Esophagus muscularis mucosa (tissue), 4 donors: ENCODE measurements around the gene COL12A1. TPM values are rescaled to one million over a fixed set of nuclear protein-coding genes. Genes with fewer than 3 reads are reported as not detected.

ENCODE experiments used
- DNase-seq: peaks from one replicate; pipeline ENCODE4 v3.0.0-alpha.2; 2017; ENCODE audit errors: extremely low spot score
- H3K27ac ChIP-seq, 4 donors: fragments of 200-600 bp; sonication (generic); replicated peaks in 1 of 4; 1 replicate in 3 of 4; 2 replicates in 1 of 4; pipeline ENCODE4 v1.5.1; 2016 to 2019; ENCODE audit warnings: mild to moderate bottlenecking in 1 of 4
- H3K27me3 ChIP-seq, 4 donors: fragments of 200-600 bp; sonication (generic); one replicate each; pipeline versions ENCODE4 v1.5.1 to v1.6.0; 2016 to 2019
- H3K36me3 ChIP-seq, 4 donors: fragments of 200-600 bp; sonication (generic); one replicate each; pipeline ENCODE4 v1.5.1; 2016 to 2019
- H3K4me1 ChIP-seq, 4 donors: fragments of 200-600 bp; sonication (generic); one replicate each; pipeline ENCODE4 v1.5.1; 2016 to 2019
- H3K4me3 ChIP-seq, 4 donors: fragments of 200-600 bp; sonication (generic); 1 replicate in 2 of 4; 2 replicates in 2 of 4; pipeline ENCODE4 v1.5.1; 2016 to 2019; ENCODE audit warnings: mild to moderate bottlenecking in 4 of 4, moderate library complexity in 1 of 4
- H3K9me3 ChIP-seq, 4 donors: fragments of 200-600 bp; sonication (generic); 1 replicate in 3 of 4; 2 replicates in 1 of 4; pipeline ENCODE4 v1.5.1; 2016 to 2019
- EP300 ChIP-seq: sonication (generic); formaldehyde crosslinking; IDR thresholded peaks from one replicate; pipeline ENCODE4 v1.6.1; 2017; ENCODE audit warnings: antibody characterized with exemption
- POLR2A ChIP-seq: fragments of 450-650 bp; IDR thresholded peaks from one replicate; pipeline ENCODE4 v1.6.1; 2017; ENCODE audit warnings: antibody characterized with exemption, moderate library complexity, mild to moderate bottlenecking, low read depth
- POLR2AphosphoS5 ChIP-seq, 2 donors: sonication (generic); formaldehyde crosslinking; IDR thresholded peaks; one replicate each; pipeline ENCODE4 v1.6.1; 2017; ENCODE audit warnings: antibody characterized with exemption in 2 of 2
- WGBS: methylation state at CpG from one replicate; pipeline ENCODE4 v1.1.5; 2018; 5-methylcytosine and 5-hydroxymethylcytosine counted together
- intact Hi-C: fragments of 100-400 bp; cut with DNase I; formaldehyde crosslinking; loops from one replicate; pipeline ENCODE4 v1.15.1; 2023
- total RNA-seq, 4 donors: library from RNA; depleted of rRNA; stranded (reverse); fragments of >200 nt; gene quantifications; one replicate each; pipeline versions ENCODE4 v1.1.0 to v1.2.1, GENCODE V29; 2016
- TF ChIP-seq, protein P1 (sequence below), 3 experiments: fragments of 200-600 bp in 2 of 3; fragments of 450-650 bp in 1 of 3; sonication (generic) in 2 of 3; IDR thresholded peaks; one replicate each; pipeline ENCODE4 v1.5.1; 2017 to 2019; ENCODE audit warnings: antibody characterized with exemption in 3 of 3, mild to moderate bottlenecking in 2 of 3, moderate library complexity in 1 of 3

The COL12A1 gene
- total RNA-seq, 4 donors from 2014 or later: 309 to 477 (median 376) TPM

DNA sequence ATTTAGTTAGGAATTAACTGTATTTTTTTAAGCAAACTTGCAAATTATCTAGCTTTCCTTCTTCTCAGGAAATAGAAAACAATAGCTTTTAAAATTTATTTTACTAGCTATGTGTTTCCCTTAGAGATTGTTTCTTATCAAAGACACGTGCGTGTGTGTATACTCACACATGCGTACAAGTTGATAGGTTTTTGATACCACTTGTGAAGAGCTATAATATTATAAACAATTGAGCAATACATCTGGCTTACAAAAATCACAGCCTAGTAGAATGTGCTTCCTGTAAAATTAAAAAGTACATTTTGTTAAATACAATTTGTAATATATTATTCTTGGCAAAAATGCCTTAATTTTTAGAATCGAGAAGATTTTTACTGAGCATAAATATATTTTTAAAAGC, 33.9 kb downstream of the COL12A1 start:
- 52% methylated on average over 4 of the region's 4 CpGs for WGBS
- H3K36me3 ChIP-seq: peaks cover 0 to 30% (median 13%) of the 10 kb centered on the region in 4 donors
- no peak for DNase-seq
- H3K9me3 ChIP-seq: no peaks in the 10 kb centered on the region
- H3K27me3 ChIP-seq: no peaks in the 10 kb centered on the region
- no peak for TF ChIP-seq POLR2A
- no peak for TF ChIP-seq POLR2AphosphoS5 (IDR thresholded peaks at IDR 0.05)
- TF ChIP-seq, protein P1, sequence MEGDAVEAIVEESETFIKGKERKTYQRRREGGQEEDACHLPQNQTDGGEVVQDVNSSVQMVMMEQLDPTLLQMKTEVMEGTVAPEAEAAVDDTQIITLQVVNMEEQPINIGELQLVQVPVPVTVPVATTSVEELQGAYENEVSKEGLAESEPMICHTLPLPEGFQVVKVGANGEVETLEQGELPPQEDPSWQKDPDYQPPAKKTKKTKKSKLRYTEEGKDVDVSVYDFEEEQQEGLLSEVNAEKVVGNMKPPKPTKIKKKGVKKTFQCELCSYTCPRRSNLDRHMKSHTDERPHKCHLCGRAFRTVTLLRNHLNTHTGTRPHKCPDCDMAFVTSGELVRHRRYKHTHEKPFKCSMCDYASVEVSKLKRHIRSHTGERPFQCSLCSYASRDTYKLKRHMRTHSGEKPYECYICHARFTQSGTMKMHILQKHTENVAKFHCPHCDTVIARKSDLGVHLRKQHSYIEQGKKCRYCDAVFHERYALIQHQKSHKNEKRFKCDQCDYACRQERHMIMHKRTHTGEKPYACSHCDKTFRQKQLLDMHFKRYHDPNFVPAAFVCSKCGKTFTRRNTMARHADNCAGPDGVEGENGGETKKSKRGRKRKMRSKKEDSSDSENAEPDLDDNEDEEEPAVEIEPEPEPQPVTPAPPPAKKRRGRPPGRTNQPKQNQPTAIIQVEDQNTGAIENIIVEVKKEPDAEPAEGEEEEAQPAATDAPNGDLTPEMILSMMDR (IDR thresholded peaks at IDR 0.05): no peak
- TF ChIP-seq EP300: no peak
- H3K4me1 ChIP-seq: peaks cover 8 to 60% (median 57%) of the 10 kb centered on the region in 4 donors
- intact Hi-C loops: no loop called here
- H3K4me3 ChIP-seq: no peak overlapping the region
- H3K27ac ChIP-seq: peak overlapping the region in 1 of 4 donors; percentile 19

- 63% methylated on average over 2 of the region's 2 CpGs for WGBS
- peaks cover 0 to 26% (median 12%) of the 10 kb centered on the region in 4 donors for H3K36me3 ChIP-seq
- no peak for DNase-seq
- no peaks in the 10 kb centered on the region for H3K27me3 ChIP-seq
- intact Hi-C loops: no loop called here
- H3K9me3 ChIP-seq: no peaks in the 10 kb centered on the region
- H3K27ac ChIP-seq: peak overlapping the region in 1 of 4 donors; percentile 50
- TF ChIP-seq EP300 (no peak), POLR2AphosphoS5 (IDR thresholded peaks at IDR 0.05) (no peak), POLR2A (no peak)
- TF ChIP-seq, protein P1 (IDR thresholded peaks at IDR 0.05): no peak
- peaks cover 8 to 64% (median 61%) of the 10 kb centered on the region in 4 donors for H3K4me1 ChIP-seq
- H3K4me3 ChIP-seq: no peak overlapping the region
These were observed 34.3 kb downstream of the COL12A1 start for GRCh38 chr6:75171567-75171966.

DNA sequence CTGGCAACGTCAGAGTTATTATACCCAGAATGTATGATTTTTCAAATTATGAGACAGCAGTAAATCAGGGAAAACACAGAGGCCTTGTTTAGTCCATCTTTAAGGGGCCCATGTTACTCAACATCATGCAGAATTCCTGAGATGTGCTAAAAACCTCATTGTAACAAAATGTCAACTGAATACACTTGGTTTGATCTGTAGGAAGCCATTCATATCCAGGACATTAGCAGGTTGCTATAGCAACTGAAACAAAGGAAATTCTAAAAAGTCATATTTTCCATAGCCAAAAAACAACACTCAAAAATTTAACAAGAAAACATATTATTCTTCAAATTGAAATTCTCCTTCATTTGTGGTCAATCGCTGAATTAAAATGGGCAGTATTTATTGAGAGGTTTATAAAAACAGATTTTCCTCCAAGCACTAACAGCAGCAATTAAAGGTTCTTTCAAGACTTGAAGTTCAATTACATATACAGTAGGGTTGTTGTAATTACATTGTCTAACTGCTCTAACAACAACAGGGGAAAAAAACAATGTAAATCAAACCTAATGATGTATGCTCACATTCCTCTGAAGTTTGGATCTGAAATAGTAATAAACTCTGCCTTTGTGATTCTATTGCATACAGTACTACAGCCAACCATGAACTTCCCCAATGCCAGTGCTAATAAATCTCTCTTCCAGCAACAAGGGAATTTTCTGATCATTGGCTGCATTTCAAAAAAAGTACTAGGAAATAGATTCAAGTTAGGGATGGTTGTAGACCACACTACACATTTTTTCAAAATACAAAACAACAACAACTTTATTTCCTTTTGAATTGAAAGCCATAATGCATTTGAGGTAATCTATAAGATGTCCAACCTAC, 34.9 kb downstream of the COL12A1 start:
- WGBS: 48% methylated on average over 2 of the region's 2 CpGs
- Histone ChIP-seq H3K9me3 (no peaks in the 10 kb centered on the region), H3K36me3 (peaks cover 0 to 20% (median 8%) of the 10 kb centered on the region in 4 donors), H3K27me3 (no peaks in the 10 kb centered on the region), H3K27ac (peak overlapping the region in 1 of 4 donors; percentile 50), H3K4me3 (no peak overlapping the region), H3K4me1 (peaks cover 8 to 69% (median 66%) of the 10 kb centered on the region in 4 donors)
- intact Hi-C loops: no loop called here
- TF ChIP-seq EP300: no peak
- TF ChIP-seq POLR2A: no peak
- no peak for TF ChIP-seq POLR2AphosphoS5 (IDR thresholded peaks at IDR 0.05)
- TF ChIP-seq, protein P1 (IDR thresholded peaks at IDR 0.05): no peak
- DNase-seq: no peak

DNA sequence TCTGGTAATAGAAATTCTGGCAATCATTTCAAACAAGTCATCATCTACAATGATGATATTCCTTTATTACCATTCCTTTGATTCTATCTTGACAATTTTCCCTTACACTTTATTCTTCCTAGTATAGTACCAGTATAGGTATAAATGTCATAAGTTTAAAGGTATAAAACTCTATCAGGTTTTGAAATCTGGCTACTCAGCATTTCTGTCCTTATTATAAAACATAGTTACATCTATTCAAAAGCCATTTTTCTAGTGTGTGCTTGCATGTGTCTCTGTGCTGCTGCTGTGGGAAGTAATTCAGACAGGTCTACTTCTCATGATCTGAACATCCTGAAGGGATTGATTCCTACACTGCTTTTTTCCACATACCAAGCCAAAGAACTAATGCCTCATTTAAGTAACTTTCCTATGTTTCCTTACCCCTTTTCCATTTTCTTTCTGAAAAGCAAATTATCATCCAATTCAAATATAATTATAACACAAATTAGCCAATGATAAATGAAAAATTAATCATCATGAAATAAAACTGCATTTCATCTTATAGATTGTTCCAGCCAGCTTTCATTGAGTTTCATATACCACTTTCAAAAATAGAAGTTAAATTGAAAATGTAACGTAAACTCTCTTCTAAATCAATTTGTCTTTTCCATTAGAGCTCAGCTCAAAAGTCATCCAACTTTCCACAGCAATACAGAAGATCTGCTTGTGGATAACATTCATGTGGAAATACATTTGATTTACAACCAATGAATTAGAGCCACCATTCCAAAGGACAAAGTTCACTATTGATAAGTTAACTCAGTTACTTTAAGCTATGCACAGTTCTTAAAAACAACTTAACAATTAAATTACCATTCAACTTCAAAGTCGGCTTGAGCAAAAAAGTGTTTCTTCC, 35.9 kb downstream of the COL12A1 start:
- Histone ChIP-seq H3K4me1 (peaks cover 8 to 69% (median 66%) of the 10 kb centered on the region in 4 donors), H3K27ac (no peak overlapping the region), H3K9me3 (no peaks in the 10 kb centered on the region), H3K36me3 (peaks cover 0 to 15% (median 6%) of the 10 kb centered on the region in 4 donors), H3K4me3 (no peak overlapping the region), H3K27me3 (no peaks in the 10 kb centered on the region)
- intact Hi-C loops: no loop called here
- TF ChIP-seq, protein P1 (IDR thresholded peaks at IDR 0.05): no peak
- no peak for TF ChIP-seq POLR2AphosphoS5 (IDR thresholded peaks at IDR 0.05)
- TF ChIP-seq POLR2A: no peak
- TF ChIP-seq EP300: no peak
- WGBS: 50% methylated on average over 2 of the region's 2 CpGs
- DNase-seq: no peak
